ENCODE data around the gene PHAX.
A peak's percentile ranks its signal among the peaks of the same experiment; 100 is the strongest.
"Not testable (repeated sequence)": the region's sequence is repeated elsewhere in the genome, so short reads cannot be mapped to it uniquely, and the experiment has no call there.

Gene PHAX

GRCh38 chr5:126659805-126660482, 59.2 kb downstream of the PHAX start:
- no peak for DNase-seq

- no peak for DNase-seq
Observed at GRCh38 chr5:126664586-126664985, 63.8 kb downstream of the PHAX start.

- DNase-seq = not testable (repeated sequence)
Observed at GRCh38 chr5:126670109-126670508, 69.4 kb downstream of the PHAX start.

- not testable (repeated sequence) for DNase-seq
Observed at GRCh38 chr5:126671681-126672080, 70.9 kb downstream of the PHAX start.

GRCh38 chr5:126673477-126673876, 72.7 kb downstream of the PHAX start:
- no peak for DNase-seq

- DNase-seq = no peak
Observed at GRCh38 chr5:126674145-126674544, 73.4 kb downstream of the PHAX start.

GRCh38 chr5:126675338-126675737, 74.6 kb downstream of the PHAX start:
- no peak for DNase-seq

GRCh38 chr5:126676195-126676624, 75.5 kb downstream of the PHAX start:
- DNase-seq = peak; percentile 18

Measured in NCI-H526 treated with DMSO at 0.1 percent for 48 hours (cell line).